ENCODE measurements around the gene SLC35F3. TPM values are rescaled to one million over a fixed set of nuclear protein-coding genes. Genes with fewer than 3 reads are reported as not detected.
A peak's percentile ranks its signal among the peaks of the same experiment; 100 is the strongest.

SLC35F3 gene
- total RNA-seq, 1 experiment from 2014 or later: 3.3 TPM

DNA sequence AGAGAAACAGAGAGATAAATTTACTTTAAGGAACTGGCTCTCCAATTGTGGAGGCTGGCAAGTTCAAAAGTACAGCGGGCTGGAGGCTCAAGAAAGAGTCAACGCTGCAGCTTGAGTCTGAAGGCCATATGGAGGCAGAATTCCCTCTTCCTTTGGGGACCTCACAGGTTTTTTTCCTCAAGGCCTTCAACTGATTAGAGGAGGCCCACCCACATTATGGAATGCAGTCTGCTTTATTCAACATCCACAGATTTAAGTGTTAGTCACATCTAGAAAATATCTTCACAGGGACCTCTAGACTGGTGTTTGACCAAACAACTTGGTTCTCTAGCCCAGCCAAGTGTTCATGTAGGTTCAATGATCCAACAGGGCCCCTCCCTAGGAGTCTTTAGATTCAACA lies 117.8 kb downstream of the SLC35F3 start:
- H3K27me3 Mint-ChIP-seq (ENCODE audit: insufficient read depth, unreplicated experiment): no peaks in the 10 kb centered on the region
- BruUV-seq (replicated peaks): no TSS peak
- CTCF ChIA-PET: interaction anchor here (0.5 to 1.1 kb wide), 2 partner anchors 45 to 418 kb away, joined by 3 read pairs; no protein-coding TSS in a partner anchor
- intact Hi-C loops (cut with micrococcal nuclease): no loop called here
- POLR2A ChIA-PET: interaction anchor here (0.7 to 1.0 kb wide), 2 partner anchors 20 to 34 kb away, joined by 3 read pairs; no protein-coding TSS in a partner anchor
- no peak overlapping the region for H3K4me3 Mint-ChIP-seq (ENCODE audit: unreplicated experiment)
- no peaks in the 10 kb centered on the region for H3K4me1 Mint-ChIP-seq (ENCODE audit: insufficient read depth, unreplicated experiment)
- no peak for DNase-seq (ENCODE audit: unreplicated experiment)
- H3K9me3 Mint-ChIP-seq (ENCODE audit: unreplicated experiment): no peaks in the 10 kb centered on the region
- TF ChIP-seq, protein P1, sequence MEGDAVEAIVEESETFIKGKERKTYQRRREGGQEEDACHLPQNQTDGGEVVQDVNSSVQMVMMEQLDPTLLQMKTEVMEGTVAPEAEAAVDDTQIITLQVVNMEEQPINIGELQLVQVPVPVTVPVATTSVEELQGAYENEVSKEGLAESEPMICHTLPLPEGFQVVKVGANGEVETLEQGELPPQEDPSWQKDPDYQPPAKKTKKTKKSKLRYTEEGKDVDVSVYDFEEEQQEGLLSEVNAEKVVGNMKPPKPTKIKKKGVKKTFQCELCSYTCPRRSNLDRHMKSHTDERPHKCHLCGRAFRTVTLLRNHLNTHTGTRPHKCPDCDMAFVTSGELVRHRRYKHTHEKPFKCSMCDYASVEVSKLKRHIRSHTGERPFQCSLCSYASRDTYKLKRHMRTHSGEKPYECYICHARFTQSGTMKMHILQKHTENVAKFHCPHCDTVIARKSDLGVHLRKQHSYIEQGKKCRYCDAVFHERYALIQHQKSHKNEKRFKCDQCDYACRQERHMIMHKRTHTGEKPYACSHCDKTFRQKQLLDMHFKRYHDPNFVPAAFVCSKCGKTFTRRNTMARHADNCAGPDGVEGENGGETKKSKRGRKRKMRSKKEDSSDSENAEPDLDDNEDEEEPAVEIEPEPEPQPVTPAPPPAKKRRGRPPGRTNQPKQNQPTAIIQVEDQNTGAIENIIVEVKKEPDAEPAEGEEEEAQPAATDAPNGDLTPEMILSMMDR (IDR thresholded peaks at IDR 0.05; ENCODE audit: unreplicated experiment): no peak
- H3K27ac Mint-ChIP-seq (ENCODE audit: low read depth, unreplicated experiment): no peak overlapping the region
- no peaks in the 10 kb centered on the region for H3K36me3 Mint-ChIP-seq (ENCODE audit: insufficient read depth, unreplicated experiment)

DNA sequence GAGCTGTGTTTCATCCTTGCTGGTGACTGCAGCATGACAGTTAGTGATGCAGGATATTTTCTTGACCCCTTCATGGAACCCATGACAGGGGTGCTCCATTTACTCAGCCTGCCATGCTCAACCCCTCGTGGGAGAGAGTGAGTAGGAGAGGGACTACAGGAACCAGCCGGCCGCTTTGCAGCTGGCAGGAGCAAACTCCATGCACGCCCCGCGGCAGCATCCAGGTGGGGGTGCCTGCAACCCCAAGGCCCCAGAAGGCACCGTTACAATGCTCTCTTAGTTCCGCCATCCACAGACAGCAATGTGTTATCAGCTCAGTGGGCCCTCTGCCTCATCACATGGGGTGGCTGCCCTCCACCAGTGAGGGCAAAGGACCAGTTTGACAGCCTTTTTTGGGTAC lies 135.1 kb downstream of the SLC35F3 start:
- H3K9me3 Mint-ChIP-seq (ENCODE audit: unreplicated experiment): no peaks in the 10 kb centered on the region
- POLR2A ChIA-PET: interaction anchor here (1.3 kb wide), 1 partner anchor 35 kb away, joined by 3 read pairs; no protein-coding TSS in a partner anchor
- peaks cover 7% of the 10 kb centered on the region for H3K4me1 Mint-ChIP-seq (ENCODE audit: insufficient read depth, unreplicated experiment)
- DNase-seq (ENCODE audit: unreplicated experiment): no peak
- H3K4me3 Mint-ChIP-seq (ENCODE audit: unreplicated experiment): no peak overlapping the region
- H3K27ac Mint-ChIP-seq (ENCODE audit: low read depth, unreplicated experiment): no peak overlapping the region
- intact Hi-C loops (cut with micrococcal nuclease): no loop called here
- CTCF ChIA-PET: interaction anchor here (0.5 to 1.1 kb wide), 2 partner anchors 18 to 79 kb away, joined by 3 read pairs; no protein-coding TSS in a partner anchor
- BruUV-seq (replicated peaks): no TSS peak
- no peaks in the 10 kb centered on the region for H3K36me3 Mint-ChIP-seq (ENCODE audit: insufficient read depth, unreplicated experiment)
- no peaks in the 10 kb centered on the region for H3K27me3 Mint-ChIP-seq (ENCODE audit: insufficient read depth, unreplicated experiment)
- TF ChIP-seq, protein P1 (IDR thresholded peaks at IDR 0.05; ENCODE audit: unreplicated experiment): no peak

DNA sequence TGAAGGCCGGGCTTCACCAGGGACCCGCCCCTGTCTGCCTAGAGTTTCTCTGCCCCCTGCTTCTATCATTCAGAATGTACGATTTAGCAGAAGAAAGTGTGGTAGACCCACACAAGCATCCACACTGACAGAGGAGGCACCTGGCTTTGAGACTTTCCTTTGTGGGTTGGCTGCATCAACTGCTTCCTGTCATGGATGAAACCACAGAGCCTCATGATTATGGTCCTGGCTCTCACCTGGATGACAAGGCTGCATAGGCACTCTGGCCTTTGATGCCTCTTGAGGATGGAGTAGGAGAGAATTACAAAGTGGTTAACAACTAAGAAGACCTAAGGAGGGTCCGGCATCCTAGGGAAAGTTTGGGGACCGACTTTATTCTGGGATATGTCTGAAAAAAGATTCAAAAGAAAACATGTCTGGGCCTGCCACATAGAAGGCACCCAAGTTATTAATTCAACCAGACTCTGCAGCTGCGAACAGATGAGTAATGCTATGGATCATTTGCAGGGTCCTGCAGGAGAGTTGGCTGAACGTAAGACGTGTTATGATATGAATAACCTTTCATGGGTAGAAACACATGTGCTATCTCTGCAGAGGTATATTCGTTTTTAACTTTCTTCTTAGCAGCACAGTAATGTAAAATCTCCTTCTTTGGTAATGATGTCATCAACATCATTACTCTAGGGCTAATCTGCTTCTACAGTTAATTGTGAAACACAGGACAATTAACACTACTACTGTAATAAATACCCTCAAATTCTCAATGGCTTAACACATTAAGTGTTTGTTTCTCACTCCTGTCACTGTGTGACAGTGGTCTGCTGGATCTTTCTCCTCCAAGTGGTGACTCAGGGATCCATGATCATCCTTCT lies 136.2 kb downstream of the SLC35F3 start:
- ChIA-PET POLR2A (no interaction called here), CTCF (interaction anchor here (0.6 kb wide), 1 partner anchor 615 kb away, joined by 5 read pairs; no protein-coding TSS in a partner anchor)
- H3K4me1 Mint-ChIP-seq (ENCODE audit: insufficient read depth, unreplicated experiment): peaks cover 7% of the 10 kb centered on the region
- H3K27ac Mint-ChIP-seq (ENCODE audit: low read depth, unreplicated experiment): no peak overlapping the region
- TF ChIP-seq, protein P1 (IDR thresholded peaks at IDR 0.05; ENCODE audit: unreplicated experiment): no peak
- peak; percentile 29 for DNase-seq (ENCODE audit: unreplicated experiment)
- intact Hi-C loops (cut with micrococcal nuclease): no loop called here
- H3K4me3 Mint-ChIP-seq (ENCODE audit: unreplicated experiment): no peak overlapping the region
- BruUV-seq (replicated peaks): no TSS peak
- H3K9me3 Mint-ChIP-seq (ENCODE audit: unreplicated experiment): no peaks in the 10 kb centered on the region
- H3K27me3 Mint-ChIP-seq (ENCODE audit: insufficient read depth, unreplicated experiment): no peaks in the 10 kb centered on the region
- no peaks in the 10 kb centered on the region for H3K36me3 Mint-ChIP-seq (ENCODE audit: insufficient read depth, unreplicated experiment)

DNA sequence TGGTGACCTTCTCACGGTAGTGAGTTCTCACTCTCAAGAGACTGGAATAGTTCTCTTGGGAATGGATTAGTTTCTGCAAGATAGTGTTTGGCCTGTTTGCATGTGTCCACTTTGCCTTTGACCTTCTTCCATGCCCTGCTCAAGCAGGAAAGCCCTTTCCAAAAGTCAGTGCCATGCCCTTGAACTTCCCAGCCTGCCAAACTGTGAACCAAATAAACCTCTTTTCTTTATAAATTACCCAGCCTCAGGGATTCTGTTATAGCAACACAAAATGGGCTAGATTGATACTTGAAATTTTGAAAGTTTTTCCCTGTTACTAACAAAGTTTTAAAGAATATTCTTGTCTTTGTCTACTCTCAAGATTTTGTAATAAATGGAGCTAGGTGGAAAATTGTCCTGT lies 139.6 kb downstream of the SLC35F3 start:
- intact Hi-C loops (cut with micrococcal nuclease): no loop called here
- no TSS peak for BruUV-seq (replicated peaks)

More for the DNA sequence above, 139.6 kb downstream of the SLC35F3 start:
- CTCF ChIA-PET: interaction anchor here (0.6 to 2.1 kb wide), 4 partner anchors 11 to 380 kb away, joined by 3 to 6 read pairs (median 4); no protein-coding TSS in a partner anchor
- Mint-ChIP-seq H3K27me3 (ENCODE audit: insufficient read depth, unreplicated experiment) (no peaks in the 10 kb centered on the region), H3K9me3 (ENCODE audit: unreplicated experiment) (peaks cover 4% of the 10 kb centered on the region), H3K4me3 (ENCODE audit: unreplicated experiment) (no peak overlapping the region), H3K27ac (ENCODE audit: low read depth, unreplicated experiment) (no peak overlapping the region), H3K36me3 (ENCODE audit: insufficient read depth, unreplicated experiment) (no peaks in the 10 kb centered on the region), H3K4me1 (ENCODE audit: insufficient read depth, unreplicated experiment) (peaks cover 7% of the 10 kb centered on the region)
- POLR2A ChIA-PET: interaction anchor here (0.7 to 1.8 kb wide), 2 partner anchors 8 to 135 kb away, joined by 3 to 4 read pairs; no protein-coding TSS in a partner anchor
- TF ChIP-seq, protein P1 (IDR thresholded peaks at IDR 0.05; ENCODE audit: unreplicated experiment): no peak
- DNase-seq (ENCODE audit: unreplicated experiment): no peak
